ENCODE measurements around the gene VDR. TPM values are rescaled to one million over a fixed set of nuclear protein-coding genes. Genes with fewer than 3 reads are reported as not detected.

Gene VDR
- total and polyA plus RNA-seq, 2 donors (not counting 1 experiment from before 2014, with no cell fraction given) = 0.37 to 0.42 TPM

- Histone ChIP-seq H4K20me1 (ENCODE audit: control insufficient read depth, insufficient read depth, low read length, poor library complexity, severe bottlenecking) (no peaks in the 10 kb centered on the region), H2AFZ (ENCODE audit: insufficient read depth, low read depth, low read length, poor library complexity, severe bottlenecking) (peak overlapping the region; percentile 84), H3K79me2 (ENCODE audit: control insufficient read depth, insufficient read depth, low read length) (peaks cover 67% of the 10 kb centered on the region), H3K27me3 (replicated peaks in 1 of 4; ENCODE audit: control extremely low read depth in 1 of 4, control insufficient read depth in 3 of 4, insufficient read depth in 4 of 4, low read length in 3 of 4) (no peaks in the 10 kb centered on the region), H3K27ac (ENCODE audit: low read length in 2 of 2) (peak overlapping the region; percentile 67 to 96), H3K9ac (ENCODE audit: low read length) (peak overlapping the region; percentile 77), H3K9me3 (ENCODE audit: control extremely low read depth in 1 of 3, control insufficient read depth in 2 of 3, insufficient read depth in 1 of 3, low read length in 2 of 3) (no peaks in the 10 kb centered on the region), H3K4me2 (replicated peaks; ENCODE audit: low read depth, low read length, poor library complexity, severe bottlenecking) (peak overlapping the region; percentile 79), H3K36me3 (replicated peaks in 1 of 2; ENCODE audit: control extremely low read depth in 1 of 2, control insufficient read depth in 1 of 2, extremely low read depth in 1 of 2, insufficient read depth in 2 of 2, low read length in 1 of 2) (no peaks in the 10 kb centered on the region), H3K4me3 (ENCODE audit: control extremely low read depth in 1 of 5, extremely low read depth in 1 of 5, insufficient read depth in 1 of 5, low read depth in 2 of 5, low read length in 4 of 5) (peak overlapping the region; percentile 8 to 74 (median 64)), H3K4me1 (ENCODE audit: control insufficient read depth in 2 of 2, insufficient read depth in 2 of 2, low read length in 2 of 2) (peaks cover 55 to 65% of the 10 kb centered on the region in 2 donors)
- peak overlapping the region; percentile 93 for H3K4me3 Mint-ChIP-seq
- no peak for TF ChIP-seq EZH2 (IDR thresholded peaks at IDR 0.05; ENCODE audit: borderline replicate concordance, insufficient read depth, low read depth, low read length, poor library complexity, severe bottlenecking)
- no peak for TF ChIP-seq CTCF (IDR thresholded peaks at IDR 0.05)
- H3K9me3 Mint-ChIP-seq (ENCODE audit: insufficient read depth) = no peaks in the 10 kb centered on the region
- intact Hi-C loops (cut with micrococcal nuclease) = loop anchor here (1.0 to 5.0 kb wide), 3 partner anchors 10 to 289 kb away; partner anchors contain the start of gene SENP1
- ChIA-PET CTCF (interaction anchor here (0.6 to 38.8 kb wide), 8 partner anchors 11 to 112 kb away, joined by 3 to 1203 read pairs (median 9); no protein-coding TSS in a partner anchor), POLR2A (interaction anchor here (1.0 to 17.3 kb wide), 5 partner anchors 8 to 113 kb away, joined by 3 to 264 read pairs (median 7); partner anchors contain the start of gene RPAP3)
- WGBS (ENCODE audit: insufficient coverage) = 6% methylated on average over 17 of the region's 23 CpGs
- no peak for DNase-seq
- H3K4me1 Mint-ChIP-seq = peaks cover 69% of the 10 kb centered on the region
- no peaks in the 10 kb centered on the region for H3K27me3 Mint-ChIP-seq
- H3K27ac Mint-ChIP-seq = peak overlapping the region; percentile 91
- peak; percentile 2 for ATAC-seq (ENCODE audit: low read depth)
Observed at GRCh38 chr12:47818467-47819137, 86.2 kb downstream of the VDR start.

GRCh38 chr12:47818007-47818376 is 86.8 kb downstream of the VDR start:
- H2AFZ ChIP-seq (ENCODE audit: insufficient read depth, low read depth, low read length, poor library complexity, severe bottlenecking) = no peak overlapping the region
- Mint-ChIP-seq H3K4me3 (peak overlapping the region; percentile 93), H3K27me3 (no peaks in the 10 kb centered on the region), H3K4me1 (peaks cover 70% of the 10 kb centered on the region), H3K27ac (peak overlapping the region; percentile 91), H3K9me3 (ENCODE audit: insufficient read depth) (no peaks in the 10 kb centered on the region)
- H3K79me2 ChIP-seq (ENCODE audit: control insufficient read depth, insufficient read depth, low read length) = peaks cover 71% of the 10 kb centered on the region
- peak overlapping the region in 4 of 5 experiments; percentile 8 to 74 (median 66) for H3K4me3 ChIP-seq (ENCODE audit: control extremely low read depth in 1 of 5, extremely low read depth in 1 of 5, insufficient read depth in 1 of 5, low read depth in 2 of 5, low read length in 4 of 5)
- H3K36me3 ChIP-seq (replicated peaks in 1 of 2; ENCODE audit: control extremely low read depth in 1 of 2, control insufficient read depth in 1 of 2, extremely low read depth in 1 of 2, insufficient read depth in 2 of 2, low read length in 1 of 2) = no peaks in the 10 kb centered on the region
- H3K27ac ChIP-seq (ENCODE audit: low read length in 2 of 2) = peak overlapping the region; percentile 67 to 96
- TF ChIP-seq EZH2 (IDR thresholded peaks at IDR 0.05; ENCODE audit: borderline replicate concordance, insufficient read depth, low read depth, low read length, poor library complexity, severe bottlenecking) = no peak
- no peak for TF ChIP-seq CTCF (IDR thresholded peaks at IDR 0.05)
- H3K27me3 ChIP-seq (replicated peaks in 1 of 4; ENCODE audit: control extremely low read depth in 1 of 4, control insufficient read depth in 3 of 4, insufficient read depth in 4 of 4, low read length in 3 of 4) = no peaks in the 10 kb centered on the region
- H3K4me1 ChIP-seq (ENCODE audit: control insufficient read depth in 2 of 2, insufficient read depth in 2 of 2, low read length in 2 of 2) = peaks cover 59 to 70% of the 10 kb centered on the region in 2 donors
- WGBS (ENCODE audit: insufficient coverage) = 28% methylated on average over 3 of the region's 3 CpGs
- H3K9ac ChIP-seq (ENCODE audit: low read length) = peak overlapping the region; percentile 77
- no peak for ATAC-seq (ENCODE audit: low read depth)
- ChIA-PET POLR2A (interaction anchor here (0.9 to 17.3 kb wide), 4 partner anchors 10 to 17 kb away, joined by 3 to 264 read pairs (median 6); no protein-coding TSS in a partner anchor), CTCF (interaction anchor here (0.6 to 38.8 kb wide), 9 partner anchors 10 to 111 kb away, joined by 3 to 1203 read pairs (median 7); no protein-coding TSS in a partner anchor)
- DNase-seq = no peak
- H3K9me3 ChIP-seq (ENCODE audit: control extremely low read depth in 1 of 3, control insufficient read depth in 2 of 3, insufficient read depth in 1 of 3, low read length in 2 of 3) = no peaks in the 10 kb centered on the region
- H3K4me2 ChIP-seq (replicated peaks; ENCODE audit: low read depth, low read length, poor library complexity, severe bottlenecking) = peak overlapping the region; percentile 79
- intact Hi-C loops (cut with micrococcal nuclease) = loop anchor here (5.0 kb wide), 1 partner anchor 289 kb away; the partner anchor contains the start of gene SENP1
- H4K20me1 ChIP-seq (ENCODE audit: control insufficient read depth, insufficient read depth, low read length, poor library complexity, severe bottlenecking) = no peaks in the 10 kb centered on the region
